ENCODE measurements around the gene ATP13A3. TPM values are rescaled to one million over a fixed set of nuclear protein-coding genes. Genes with fewer than 3 reads are reported as not detected.
A peak's percentile ranks its signal among the peaks of the same experiment; 100 is the strongest.

Gene ATP13A3
- total and polyA plus RNA-seq, 9 of the 15 experiments (the other 6 are each of a cell fraction or from before 2014, with no cell fraction given), result 16.6 to 135 (median 86.6) TPM

DNA sequence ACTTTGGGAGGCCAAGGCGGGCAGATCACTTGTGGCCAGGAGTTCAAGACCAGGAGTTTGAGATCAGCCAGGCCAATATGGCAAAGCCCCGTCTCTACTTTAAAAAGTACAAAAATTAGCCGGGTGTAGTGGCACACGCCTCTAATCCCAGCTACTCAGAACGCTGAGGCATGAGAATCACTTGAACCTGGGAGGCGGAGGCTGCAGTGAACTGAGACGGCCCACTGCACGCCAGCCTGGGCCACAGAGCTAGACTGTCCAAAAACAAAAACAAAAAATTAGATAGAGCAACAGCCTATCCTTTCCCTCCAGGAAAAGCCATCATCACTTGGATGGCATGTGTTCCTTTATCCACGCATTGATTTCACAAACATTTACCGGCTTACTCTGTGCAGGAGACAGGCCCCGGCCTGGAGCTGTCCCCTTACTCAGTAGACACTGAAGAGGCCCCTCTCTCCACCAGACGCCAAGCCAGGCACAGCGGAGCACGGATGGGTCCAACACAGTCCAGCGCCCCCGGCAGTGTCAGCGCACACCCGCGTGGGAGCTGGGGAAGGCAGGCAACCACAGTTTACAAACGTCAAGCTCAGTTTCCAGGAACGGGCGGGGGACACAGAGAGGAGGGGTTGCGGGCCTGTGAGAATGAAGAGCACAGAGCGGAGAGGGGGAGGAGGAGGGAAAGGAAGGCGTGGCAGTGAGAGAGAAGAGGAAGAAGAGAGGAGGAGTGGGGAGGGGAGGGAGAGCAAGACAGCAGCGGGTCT, 90.8 kb downstream of the ATP13A3 start (continued):
- TF ChIP-seq, protein P1, sequence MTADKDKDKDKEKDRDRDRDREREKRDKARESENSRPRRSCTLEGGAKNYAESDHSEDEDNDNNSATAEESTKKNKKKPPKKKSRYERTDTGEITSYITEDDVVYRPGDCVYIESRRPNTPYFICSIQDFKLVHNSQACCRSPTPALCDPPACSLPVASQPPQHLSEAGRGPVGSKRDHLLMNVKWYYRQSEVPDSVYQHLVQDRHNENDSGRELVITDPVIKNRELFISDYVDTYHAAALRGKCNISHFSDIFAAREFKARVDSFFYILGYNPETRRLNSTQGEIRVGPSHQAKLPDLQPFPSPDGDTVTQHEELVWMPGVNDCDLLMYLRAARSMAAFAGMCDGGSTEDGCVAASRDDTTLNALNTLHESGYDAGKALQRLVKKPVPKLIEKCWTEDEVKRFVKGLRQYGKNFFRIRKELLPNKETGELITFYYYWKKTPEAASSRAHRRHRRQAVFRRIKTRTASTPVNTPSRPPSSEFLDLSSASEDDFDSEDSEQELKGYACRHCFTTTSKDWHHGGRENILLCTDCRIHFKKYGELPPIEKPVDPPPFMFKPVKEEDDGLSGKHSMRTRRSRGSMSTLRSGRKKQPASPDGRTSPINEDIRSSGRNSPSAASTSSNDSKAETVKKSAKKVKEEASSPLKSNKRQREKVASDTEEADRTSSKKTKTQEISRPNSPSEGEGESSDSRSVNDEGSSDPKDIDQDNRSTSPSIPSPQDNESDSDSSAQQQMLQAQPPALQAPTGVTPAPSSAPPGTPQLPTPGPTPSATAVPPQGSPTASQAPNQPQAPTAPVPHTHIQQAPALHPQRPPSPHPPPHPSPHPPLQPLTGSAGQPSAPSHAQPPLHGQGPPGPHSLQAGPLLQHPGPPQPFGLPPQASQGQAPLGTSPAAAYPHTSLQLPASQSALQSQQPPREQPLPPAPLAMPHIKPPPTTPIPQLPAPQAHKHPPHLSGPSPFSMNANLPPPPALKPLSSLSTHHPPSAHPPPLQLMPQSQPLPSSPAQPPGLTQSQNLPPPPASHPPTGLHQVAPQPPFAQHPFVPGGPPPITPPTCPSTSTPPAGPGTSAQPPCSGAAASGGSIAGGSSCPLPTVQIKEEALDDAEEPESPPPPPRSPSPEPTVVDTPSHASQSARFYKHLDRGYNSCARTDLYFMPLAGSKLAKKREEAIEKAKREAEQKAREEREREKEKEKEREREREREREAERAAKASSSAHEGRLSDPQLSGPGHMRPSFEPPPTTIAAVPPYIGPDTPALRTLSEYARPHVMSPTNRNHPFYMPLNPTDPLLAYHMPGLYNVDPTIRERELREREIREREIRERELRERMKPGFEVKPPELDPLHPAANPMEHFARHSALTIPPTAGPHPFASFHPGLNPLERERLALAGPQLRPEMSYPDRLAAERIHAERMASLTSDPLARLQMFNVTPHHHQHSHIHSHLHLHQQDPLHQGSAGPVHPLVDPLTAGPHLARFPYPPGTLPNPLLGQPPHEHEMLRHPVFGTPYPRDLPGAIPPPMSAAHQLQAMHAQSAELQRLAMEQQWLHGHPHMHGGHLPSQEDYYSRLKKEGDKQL (CRISPR knock-in tag; IDR thresholded peaks at IDR 0.05; ENCODE audit: borderline replicate concordance), result no peak
- TF ChIP-seq, protein P2, sequence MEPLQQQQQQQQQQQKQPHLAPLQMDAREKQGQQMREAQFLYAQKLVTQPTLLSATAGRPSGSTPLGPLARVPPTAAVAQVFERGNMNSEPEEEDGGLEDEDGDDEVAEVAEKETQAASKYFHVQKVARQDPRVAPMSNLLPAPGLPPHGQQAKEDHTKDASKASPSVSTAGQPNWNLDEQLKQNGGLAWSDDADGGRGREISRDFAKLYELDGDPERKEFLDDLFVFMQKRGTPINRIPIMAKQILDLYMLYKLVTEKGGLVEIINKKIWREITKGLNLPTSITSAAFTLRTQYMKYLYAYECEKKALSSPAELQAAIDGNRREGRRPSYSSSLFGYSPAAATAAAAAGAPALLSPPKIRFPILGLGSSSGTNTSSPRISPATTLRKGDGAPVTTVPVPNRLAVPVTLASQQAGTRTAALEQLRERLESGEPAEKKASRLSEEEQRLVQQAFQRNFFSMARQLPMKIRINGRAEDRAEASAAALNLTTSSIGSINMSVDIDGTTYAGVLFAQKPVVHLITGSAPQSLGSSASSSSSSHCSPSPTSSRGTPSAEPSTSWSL (CRISPR knock-in tag; IDR thresholded peaks at IDR 0.05; ENCODE audit: borderline replicate concordance), result no peak
- 0 out of 2 replicates have a peak, but pooled peaks have one; percentile 20 for TF ChIP-seq MTA3 (IDR thresholded peaks at IDR 0.05; ENCODE audit: borderline replicate concordance)
- TF ChIP-seq BHLHE40 (IDR thresholded peaks at IDR 0.05; ENCODE audit: low read length), result 0 out of 2 replicates have a peak, but pooled peaks have one; percentile 9
- no peak for TF ChIP-seq HMG20A (CRISPR knock-in tag; conservative IDR thresholded peaks at IDR 0.05)
- TF ChIP-seq ARID1B (IDR thresholded peaks at IDR 0.05), result peak; percentile 56; the same call in 1 of the 2 replicates
- peak; percentile 41; the same call in 1 of the 2 replicates for TF ChIP-seq SMARCE1 (IDR thresholded peaks at IDR 0.05)
- no peak for TF ChIP-seq RBM34 (IDR thresholded peaks at IDR 0.05; ENCODE audit: borderline replicate concordance, insufficient read depth, low read length)
- no peak for TF ChIP-seq ZNF561 (CRISPR knock-in tag; conservative IDR thresholded peaks at IDR 0.05)
- no peak for TF ChIP-seq ETS2 (tag; IDR thresholded peaks at IDR 0.05; ENCODE audit: borderline replicate concordance, poor library complexity, severe bottlenecking)
- no peak for TF ChIP-seq PHF20 (IDR thresholded peaks at IDR 0.05; ENCODE audit: partially characterized antibody)
- no peak for TF ChIP-seq ELK1 (CRISPR knock-in tag; IDR thresholded peaks at IDR 0.05)
- no peak for TF ChIP-seq ZNF507 (tag; conservative IDR thresholded peaks at IDR 0.05)
- TF ChIP-seq SP1 (CRISPR knock-in tag; IDR thresholded peaks at IDR 0.05), result no peak
- TF ChIP-seq CAMTA2 (CRISPR knock-in tag; conservative IDR thresholded peaks at IDR 0.05), result no peak
- TF ChIP-seq MBD2 (IDR thresholded peaks at IDR 0.05; ENCODE audit: borderline replicate concordance, low read depth), result no peak
- TF ChIP-seq PHF21A (IDR thresholded peaks at IDR 0.05; ENCODE audit: borderline replicate concordance, low read depth), result peak; percentile 20; the same call in 1 of the 2 replicates
- no peak for TF ChIP-seq PURB (CRISPR knock-in tag; IDR thresholded peaks at IDR 0.05; ENCODE audit: low read depth)
- no peak for TF ChIP-seq ELF4 (CRISPR knock-in tag; IDR thresholded peaks at IDR 0.05)
- no peak for TF ChIP-seq ZNF253 (CRISPR knock-in tag; conservative IDR thresholded peaks at IDR 0.05)
